CD14-positive monocyte (primary cell): Measurements from ENCODE around the gene CHURC1. TPM values are rescaled to one million over a fixed set of nuclear protein-coding genes. Genes with fewer than 3 reads are reported as not detected.

ENCODE experiments used
- DNase-seq, 3 donors: peaks; one replicate each; pipeline ENCODE4 v3.0.0-alpha.2; 2011 to 2022
- H2AFZ ChIP-seq: 2 replicates; pipeline ENCODE4 v1.6.0; 2012; ENCODE audit warnings: mild to moderate bottlenecking, low read depth, low read length, inconsistent platforms; ENCODE audit not compliant: insufficient read depth, poor library complexity, severe bottlenecking
- H3K27ac ChIP-seq, 2 donors: 1 replicate in 1 of 2; 2 replicates in 1 of 2; pipeline ENCODE4 v1.5.1; 2012 to 2013; ENCODE audit warnings: low read length in 2 of 2, control low read depth in 1 of 2, inconsistent platforms in 1 of 2, low read depth in 1 of 2, mild to moderate bottlenecking in 1 of 2
- H3K27me3 ChIP-seq, 2 donors: one replicate each; pipeline versions ENCODE4 v1.6.0 to v1.6.1; 2011 to 2013; ENCODE audit warnings: low read length in 2 of 2; ENCODE audit not compliant: control insufficient read depth in 2 of 2, insufficient read depth in 2 of 2
- H3K36me3 ChIP-seq, 2 donors: replicated peaks in 1 of 2; 1 replicate in 1 of 2; 2 replicates in 1 of 2; pipeline versions ENCODE4 v1.5.1 to v1.6.1; 2012 to 2013; ENCODE audit warnings: low read length in 2 of 2, control low read depth in 1 of 2, inconsistent platforms in 1 of 2, mild to moderate bottlenecking in 1 of 2; ENCODE audit not compliant: insufficient read depth in 2 of 2, control insufficient read depth in 1 of 2
- H3K4me1 ChIP-seq, 2 donors: 1 replicate in 1 of 2; 2 replicates in 1 of 2; pipeline versions ENCODE4 v1.5.1 to v1.6.1; 2012 to 2013; ENCODE audit warnings: low read length in 2 of 2, control low read depth in 1 of 2, inconsistent platforms in 1 of 2, mild to moderate bottlenecking in 1 of 2, moderate library complexity in 1 of 2; ENCODE audit not compliant: insufficient read depth in 2 of 2, control insufficient read depth in 1 of 2
- H3K4me2 ChIP-seq: replicated peaks from 2 replicates; pipeline ENCODE3; 2012; ENCODE audit warnings: low read length, moderate library complexity, mild to moderate bottlenecking; ENCODE audit not compliant: poor library complexity, severe bottlenecking; ENCODE audit errors: extremely low read depth
- H3K4me3 ChIP-seq, 3 experiments: fragments of 200-600 bp in 1 of 3; sonication (generic) in 1 of 3; replicated peaks in 1 of 3; 1 replicate in 2 of 3; 2 replicates in 1 of 3; pipeline ENCODE4 v1.5.1; 2011 to 2013; ENCODE audit warnings: low read length in 3 of 3, mild to moderate bottlenecking in 3 of 3, control low read depth in 2 of 3, low read depth in 2 of 3, inconsistent platforms in 1 of 3, moderate library complexity in 1 of 3
- H3K79me2 ChIP-seq: 2 replicates; pipeline ENCODE4 v1.6.0; 2012; ENCODE audit warnings: mild to moderate bottlenecking, control low read depth, inconsistent platforms, low read length, moderate library complexity; ENCODE audit not compliant: insufficient read depth
- H3K9ac ChIP-seq: 2 replicates; pipeline ENCODE4 v1.6.0; 2017; ENCODE audit warnings: low read length, mild to moderate bottlenecking; ENCODE audit not compliant: insufficient read depth, poor library complexity, severe bottlenecking
- H3K9me3 ChIP-seq, 2 donors: replicated peaks in 1 of 2; 1 replicate in 1 of 2; 2 replicates in 1 of 2; pipeline versions ENCODE4 v1.5.1 to v1.6.1; 2012 to 2013; ENCODE audit warnings: low read length in 2 of 2, control low read depth in 1 of 2; ENCODE audit not compliant: control insufficient read depth in 1 of 2, insufficient read depth in 1 of 2
- H4K20me1 ChIP-seq: 2 replicates; pipeline ENCODE4 v1.6.0; 2012; ENCODE audit warnings: mild to moderate bottlenecking, low read length, control low read depth, moderate library complexity; ENCODE audit not compliant: insufficient read depth
- H3K27ac Mint-ChIP-seq, 7 donors: one replicate each; pipeline ENCODE4 v1.8.0; 2020; ENCODE audit warnings: mild to moderate bottlenecking in 7 of 7, mixed read lengths in 7 of 7, moderate library complexity in 6 of 7, inconsistent platforms in 2 of 7
- H3K27me3 Mint-ChIP-seq, 3 donors: one replicate each; pipeline ENCODE4 v1.8.0; 2021 to 2022; ENCODE audit warnings: low read depth in 3 of 3, mild to moderate bottlenecking in 3 of 3, mixed read lengths in 3 of 3, moderate library complexity in 3 of 3, inconsistent platforms in 1 of 3
- H3K36me3 Mint-ChIP-seq, 2 donors: one replicate each; pipeline ENCODE4 v1.8.0; 2020; ENCODE audit warnings: mixed read lengths in 2 of 2, inconsistent platforms in 1 of 2, mild to moderate bottlenecking in 1 of 2
- H3K4me1 Mint-ChIP-seq: one replicate; pipeline ENCODE4 v1.8.0; 2020; ENCODE audit warnings: mild to moderate bottlenecking, mixed read lengths
- H3K4me3 Mint-ChIP-seq, 2 donors: one replicate each; pipeline ENCODE4 v1.8.0; 2020; ENCODE audit warnings: mild to moderate bottlenecking in 2 of 2, mixed read lengths in 2 of 2, moderate library complexity in 1 of 2
- H3K9me3 Mint-ChIP-seq, 7 donors: one replicate each; pipeline ENCODE4 v1.8.0; 2020 to 2022; ENCODE audit warnings: mixed read lengths in 7 of 7, mild to moderate bottlenecking in 6 of 7, moderate library complexity in 6 of 7, inconsistent platforms in 2 of 7
- CTCF ChIP-seq: fragments of 200-600 bp; IDR thresholded peaks from one replicate; pipeline ENCODE4 v1.8.0; 2022; ENCODE audit warnings: antibody characterized with exemption, mild to moderate bottlenecking
- WGBS: methylation state at CpG from one replicate; pipeline ENCODE4 v1.1.5; 2013; ENCODE audit warnings: missing lambda C conversion rate; ENCODE audit not compliant: insufficient coverage; 5-methylcytosine and 5-hydroxymethylcytosine counted together
- intact Hi-C, 2 donors: fragments of 100-400 bp; cut with micrococcal nuclease; formaldehyde crosslinking; loops; one replicate each; pipeline versions ENCODE4 v1.15.0 to v1.15.1; 2023
- polyA plus RNA-seq, 3 donors: library from polyadenylated mRNA; depleted of rRNA in 1 of 3; unstranded in 2 of 3; stranded (reverse) in 1 of 3; fragments of 300-500 nt in 2 of 3; fragments of >200 nt in 1 of 3; fragmentation: Illumina TruSeq in 2 of 3; gene quantifications; 1 replicate in 2 of 3; 2 replicates in 1 of 3; pipeline ENCODE4 v1.2.3, GENCODE V29; 2012 to 2021

CHURC1 gene
- polyA plus RNA-seq, 3 donors, result 31.1 to 98.3 (median 81.2) TPM

DNA sequence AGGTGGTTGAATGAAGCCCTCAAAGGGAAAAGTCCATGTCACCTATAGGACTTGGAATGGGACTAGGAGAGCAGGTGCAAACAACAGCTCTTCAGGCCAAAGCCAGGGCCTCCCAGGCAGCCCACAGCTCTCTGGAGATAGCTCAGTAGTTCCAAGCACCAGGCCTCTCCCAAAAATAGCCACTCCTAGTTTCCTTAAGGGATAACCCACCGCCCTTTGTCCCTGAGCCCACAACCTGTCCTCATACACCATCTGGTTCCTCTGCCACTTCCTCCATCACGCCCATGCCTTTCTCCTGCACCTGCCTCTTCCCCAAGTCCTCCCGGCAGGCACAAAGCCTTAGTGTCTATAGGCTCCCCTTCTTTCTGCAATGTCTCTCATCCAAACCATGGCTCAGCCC is 55.8 kb downstream of the CHURC1 start:
- WGBS, result 8% methylated on average over 3 of the region's 3 CpGs
- H3K27ac ChIP-seq, result no peak overlapping the region
- no peak for DNase-seq
- peaks cover 26 to 41% of the 10 kb centered on the region in 2 donors for H3K27me3 ChIP-seq
- no peak overlapping the region for H3K9ac ChIP-seq
- Mint-ChIP-seq H3K4me3 (no peak overlapping the region), H3K27me3 (peaks cover 32 to 50% (median 42%) of the 10 kb centered on the region in 3 donors), H3K9me3 (peaks cover 0 to 7% (median 7%) of the 10 kb centered on the region in 7 donors), H3K4me1 (peaks cover 12% of the 10 kb centered on the region), H3K36me3 (peaks cover 0 to 2% of the 10 kb centered on the region in 2 donors), H3K27ac (no peak overlapping the region)
- peaks cover 0 to 8% of the 10 kb centered on the region in 2 donors for H3K9me3 ChIP-seq
- H3K4me3 ChIP-seq, result no peak overlapping the region
- no peaks in the 10 kb centered on the region for H4K20me1 ChIP-seq
- no peak overlapping the region for H2AFZ ChIP-seq
- TF ChIP-seq CTCF, result no peak
- H3K79me2 ChIP-seq, result no peaks in the 10 kb centered on the region
- intact Hi-C loops, result no loop called here
- H3K4me1 ChIP-seq, result peaks cover 9 to 11% of the 10 kb centered on the region in 2 donors
- H3K36me3 ChIP-seq, result no peaks in the 10 kb centered on the region
- H3K4me2 ChIP-seq, result no peak overlapping the region

DNA sequence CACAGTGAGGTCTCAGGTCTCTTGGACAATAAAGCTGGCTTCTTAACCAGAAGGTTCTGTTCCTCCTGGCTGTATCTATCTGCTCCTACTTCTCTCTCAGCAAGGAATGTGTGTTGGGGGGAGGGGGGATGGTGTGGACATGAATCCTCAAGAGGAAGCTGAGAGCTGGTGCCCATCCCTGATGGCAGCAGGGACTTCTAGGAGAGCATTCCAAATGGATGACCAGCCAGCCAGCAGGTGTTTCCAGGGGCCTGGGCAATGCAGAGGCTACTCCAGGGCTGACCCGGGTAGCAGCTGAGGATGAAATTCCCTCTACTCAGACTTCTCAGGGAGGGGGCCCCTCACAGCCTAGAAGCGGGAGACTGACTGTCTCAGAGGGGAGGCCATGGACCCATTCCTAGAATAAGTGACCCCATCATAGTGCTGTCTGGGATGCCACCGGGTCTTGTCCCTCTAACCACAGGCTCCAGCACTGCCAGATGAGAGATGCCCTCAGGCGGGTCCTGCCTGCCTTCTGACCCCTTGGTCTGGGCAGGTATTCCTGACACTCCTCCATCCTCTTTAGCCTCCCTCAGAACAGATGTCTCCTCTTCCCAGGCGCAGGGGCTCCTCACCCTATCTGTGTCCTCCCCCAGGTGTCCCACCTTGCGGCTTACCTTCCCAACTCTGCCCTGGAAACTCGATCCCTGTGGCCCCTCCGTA is 56.7 kb downstream of the CHURC1 start:
- Histone ChIP-seq H3K27me3 (peaks cover 26 to 42% of the 10 kb centered on the region in 2 donors), H3K9me3 (peaks cover 0 to 8% of the 10 kb centered on the region in 2 donors), H3K36me3 (no peaks in the 10 kb centered on the region), H2AFZ (no peak overlapping the region), H3K27ac (no peak overlapping the region), H3K4me2 (peak overlapping the region; percentile 77), H4K20me1 (no peaks in the 10 kb centered on the region), H3K9ac (no peak overlapping the region), H3K4me3 (no peak overlapping the region), H3K4me1 (peaks cover 9 to 11% of the 10 kb centered on the region in 2 donors), H3K79me2 (no peaks in the 10 kb centered on the region)
- DNase-seq, result no peak
- peaks cover 0 to 7% (median 7%) of the 10 kb centered on the region in 7 donors for H3K9me3 Mint-ChIP-seq
- H3K27ac Mint-ChIP-seq, result no peak overlapping the region
- no peak for TF ChIP-seq CTCF
- H3K36me3 Mint-ChIP-seq, result peaks cover 0 to 2% of the 10 kb centered on the region in 2 donors
- H3K27me3 Mint-ChIP-seq, result peaks cover 32 to 55% (median 42%) of the 10 kb centered on the region in 3 donors
- WGBS, result 96% methylated on average over 5 of the region's 8 CpGs
- intact Hi-C loops, result no loop called here
- peak overlapping the region; percentile 68 to 85 for H3K4me3 Mint-ChIP-seq
- peaks cover 12% of the 10 kb centered on the region for H3K4me1 Mint-ChIP-seq
